HCT116 (cell line): ENCODE measurements around the gene TDP1.

Source experiments
- CTCF ChIP-seq, 3 experiments: fragments of 200-600 bp in 1 of 3; sonication (generic) in 1 of 3; IDR thresholded peaks in 2 of 3; conservative IDR thresholded peaks in 1 of 3; 2 replicates each; pipeline ENCODE4 v1.5.1; 2012 to 2017; ENCODE audit warnings: low read depth in 2 of 3, low read length in 2 of 3, antibody characterized with exemption in 1 of 3, borderline replicate concordance in 1 of 3, control low read depth in 1 of 3, mild to moderate bottlenecking in 1 of 3, mixed read lengths in 1 of 3, mixed run types in 1 of 3, moderate library complexity in 1 of 3; ENCODE audit not compliant: insufficient read depth in 1 of 3
- EZH2phosphoT487 ChIP-seq: fragments of 200-600 bp; IDR thresholded peaks from 2 replicates; pipeline ENCODE4 v1.6.1; 2018; ENCODE audit warnings: antibody characterized with exemption, borderline replicate concordance
- JUND ChIP-seq: IDR thresholded peaks from 2 replicates; pipeline ENCODE4 v1.6.1; 2012
- POLR2A ChIP-seq: IDR thresholded peaks from 2 replicates; pipeline ENCODE4 v1.7.0; 2011; ENCODE audit warnings: borderline replicate concordance; ENCODE audit not compliant: insufficient read depth, insufficient read length; ENCODE audit errors: extremely low read depth
- RAD21 ChIP-seq: IDR thresholded peaks from 2 replicates; pipeline ENCODE4 v1.6.1; 2012; ENCODE audit warnings: low read depth, mild to moderate bottlenecking
- REST ChIP-seq: IDR thresholded peaks from 2 replicates; pipeline ENCODE4 v1.6.1; 2012; ENCODE audit warnings: low read depth
- ZNF274 ChIP-seq: fragments of 200-500 bp; sonication (Bioruptor generic); IDR thresholded peaks from 2 replicates; pipeline ENCODE4 v1.6.1; 2014; ENCODE audit warnings: mild to moderate bottlenecking, low read depth, low read length, inconsistent platforms

GRCh38 chr14:89990623-89991275 is 35.0 kb downstream of the TDP1 start:
- TF ChIP-seq RAD21: no peak
- TF ChIP-seq CTCF (IDR thresholded peaks at IDR 0.05 in 2 of 3, conservative IDR thresholded peaks at IDR 0.05 in 1 of 3; ENCODE audit: borderline replicate concordance in 1 of 3, insufficient read depth in 1 of 3, low read depth in 2 of 3, low read length in 2 of 3): no peak
- TF ChIP-seq EZH2phosphoT487: no peak
- TF ChIP-seq POLR2A: no peak
- no peak for TF ChIP-seq ZNF274
- TF ChIP-seq JUND: no peak
- no peak for TF ChIP-seq REST
